NCI-H748 (cell line): ENCODE data around the gene BAIAP2.
"Not testable (repeated sequence)": the region's sequence is repeated elsewhere in the genome, so short reads cannot be mapped to it uniquely, and the experiment has no call there.

Experiments used
- DNase-seq: peaks from one replicate; lab custom pipeline; 2025; ENCODE audit not compliant: unreplicated experiment; lab: John Stamatoyannopoulos, UW

BAIAP2 gene

DNA sequence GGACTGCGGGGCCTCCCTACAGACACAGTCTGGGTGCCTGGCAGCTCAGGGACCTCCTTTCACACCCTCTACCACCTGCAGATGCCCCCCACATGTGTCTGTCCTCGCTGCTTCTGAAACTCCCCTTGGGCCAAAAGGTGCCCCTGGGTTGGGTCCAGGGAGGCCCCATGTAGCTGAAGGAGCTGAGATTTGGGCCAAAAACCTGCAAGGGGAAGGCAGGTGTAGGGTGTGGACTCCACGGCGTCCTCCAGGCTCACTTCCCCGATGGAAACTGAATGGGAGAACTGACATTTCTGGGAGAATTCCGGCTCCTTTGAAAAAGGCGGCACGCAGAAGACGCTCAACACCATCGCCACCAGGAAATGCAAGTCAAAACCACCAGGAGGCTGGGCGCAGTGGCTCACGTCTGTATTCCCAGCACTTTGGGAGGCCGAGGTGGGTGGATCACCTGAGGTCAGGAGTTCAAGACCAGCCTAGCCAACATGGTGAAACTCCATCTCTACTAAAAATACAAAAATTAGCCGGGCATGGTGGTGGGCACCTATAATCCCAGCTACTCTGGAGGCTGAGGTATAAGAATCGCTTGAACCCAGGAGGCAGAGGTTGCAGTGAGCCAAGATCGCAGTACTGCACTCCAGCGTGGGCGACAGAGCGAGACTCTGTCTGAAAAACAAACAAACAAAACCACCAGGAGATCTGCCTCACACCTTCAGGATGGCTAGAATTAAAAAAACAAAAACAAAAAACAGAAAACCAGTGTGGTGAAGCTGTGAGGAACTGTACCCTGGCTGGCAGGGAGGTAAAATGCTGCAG lies 13.2 kb upstream of the BAIAP2 start:
- no peak for DNase-seq

DNA sequence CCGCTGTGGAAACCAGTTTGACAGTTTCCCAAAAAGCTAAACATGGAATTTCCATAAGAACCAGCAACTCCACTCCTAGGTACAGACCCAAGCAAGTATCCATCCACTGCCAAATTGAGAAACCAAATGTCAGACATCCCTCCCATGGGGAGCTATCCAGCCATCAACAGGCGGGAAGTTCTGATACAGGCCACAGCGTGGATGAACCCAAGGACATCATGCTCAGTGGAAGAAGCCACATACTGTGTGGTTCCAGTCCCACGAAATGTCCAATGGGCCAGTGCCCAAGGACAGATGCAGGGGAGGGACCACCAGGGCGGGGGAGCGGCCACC lies 12.6 kb upstream of the BAIAP2 start:
- no peak for DNase-seq

DNA sequence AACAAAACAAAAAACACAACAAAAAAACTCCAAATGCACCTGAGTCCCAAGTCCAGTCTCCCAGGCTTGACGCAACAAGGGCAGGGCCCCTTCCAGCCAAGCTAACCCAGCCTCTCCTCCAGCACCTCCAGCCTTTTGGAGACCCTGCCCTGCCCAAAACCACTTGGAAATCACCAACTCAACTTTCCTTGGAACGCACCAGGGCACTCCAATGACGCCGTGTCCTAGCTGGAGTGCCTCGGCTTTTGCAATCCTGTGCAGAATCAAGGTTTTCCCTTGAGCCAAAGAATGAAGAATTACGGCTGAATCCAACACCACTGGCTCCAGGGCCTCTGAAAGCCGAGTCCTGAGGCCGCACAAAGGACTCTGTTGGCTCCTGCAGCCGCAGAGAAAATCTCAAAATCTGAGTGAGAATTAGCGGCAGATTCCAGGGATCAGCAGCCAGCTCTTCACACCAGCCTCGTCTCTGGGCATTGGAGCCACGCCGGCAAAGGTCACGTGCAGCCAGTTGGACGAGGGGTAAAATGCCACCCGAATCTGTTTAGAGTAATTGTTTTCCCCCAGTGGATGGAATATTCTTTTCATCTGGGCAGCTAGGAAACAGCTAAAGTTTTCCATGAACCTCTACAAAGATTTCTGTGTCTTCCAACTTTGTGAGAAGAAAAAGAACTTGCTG lies 9.7 kb upstream of the BAIAP2 start:
- no peak for DNase-seq

DNA sequence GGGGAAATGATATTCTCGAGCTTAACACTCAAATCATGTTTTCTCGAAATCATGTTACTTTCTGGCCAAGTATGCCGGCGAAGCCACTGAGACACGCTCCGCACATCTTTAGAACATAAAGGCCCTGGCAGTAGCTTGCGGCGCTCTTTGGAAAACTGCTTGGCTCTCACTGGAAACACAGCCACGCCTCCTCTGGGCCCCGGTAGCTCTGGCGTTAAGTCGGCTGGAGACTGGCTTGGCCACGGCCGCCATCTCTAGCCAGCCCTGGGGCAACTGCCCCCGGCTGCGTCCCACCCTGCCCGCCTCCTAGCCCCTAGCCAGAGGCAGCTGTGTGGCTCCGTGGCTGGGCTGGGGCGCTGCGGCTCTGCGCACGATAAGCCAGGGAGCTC lies 9.2 kb upstream of the BAIAP2 start:
- no peak for DNase-seq

DNA sequence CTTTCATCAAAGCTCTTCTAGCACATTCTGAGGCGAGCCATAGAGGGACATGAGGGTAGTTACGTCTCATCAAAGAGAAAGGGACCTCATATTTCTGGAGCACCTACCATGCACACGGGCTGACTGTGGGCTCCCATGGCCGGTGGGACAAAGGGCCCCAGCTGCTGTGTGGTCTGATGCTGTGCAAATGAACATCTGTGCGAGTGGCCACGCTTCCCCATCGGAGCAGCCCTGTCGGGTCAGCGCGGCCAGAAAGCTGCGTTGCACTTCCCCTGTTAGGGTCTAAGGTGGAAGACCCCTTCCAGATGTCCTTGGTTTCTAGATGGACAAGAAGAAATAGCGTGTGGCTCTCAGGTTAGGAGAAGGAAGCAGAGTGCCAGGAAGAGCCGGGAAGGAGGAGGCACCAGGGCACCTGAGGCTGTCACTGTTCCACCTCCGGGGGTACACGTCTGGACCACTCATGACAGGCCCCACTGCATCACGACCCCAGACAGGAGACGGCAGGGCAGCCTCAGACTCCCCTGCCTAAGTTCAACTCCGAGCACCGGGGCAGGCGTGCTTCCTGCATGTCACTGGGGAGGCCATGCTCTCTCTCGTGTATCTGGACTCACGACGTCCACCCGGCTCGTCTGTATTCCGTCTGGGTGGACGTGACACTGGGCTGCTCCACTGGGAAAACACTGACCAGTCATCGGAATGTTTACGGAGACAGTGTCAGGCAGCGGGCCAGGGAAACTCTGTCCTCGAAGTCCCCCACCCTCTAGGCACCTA lies 8.5 kb upstream of the BAIAP2 start:
- no peak for DNase-seq

DNA sequence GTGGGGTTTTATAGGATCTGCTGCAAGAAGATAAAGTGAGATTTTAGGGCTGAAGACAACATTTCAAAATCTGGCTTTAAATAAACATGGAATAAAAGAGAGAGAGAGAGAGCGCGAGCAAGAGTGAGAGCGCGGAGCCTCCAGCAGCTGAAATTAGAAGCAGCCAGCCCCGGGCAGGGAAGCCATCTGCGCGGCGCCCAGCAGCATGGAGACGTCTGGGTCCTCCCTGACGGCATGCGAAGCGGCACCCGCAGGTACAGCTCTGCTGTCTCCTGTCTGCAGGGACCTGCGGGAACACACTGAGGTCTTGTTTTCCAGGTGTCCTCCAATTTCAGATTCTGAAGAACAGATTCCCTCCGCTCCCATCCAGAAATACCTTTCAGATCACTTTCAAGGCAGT lies 7.9 kb upstream of the BAIAP2 start:
- peak; percentile 29 for DNase-seq

DNA sequence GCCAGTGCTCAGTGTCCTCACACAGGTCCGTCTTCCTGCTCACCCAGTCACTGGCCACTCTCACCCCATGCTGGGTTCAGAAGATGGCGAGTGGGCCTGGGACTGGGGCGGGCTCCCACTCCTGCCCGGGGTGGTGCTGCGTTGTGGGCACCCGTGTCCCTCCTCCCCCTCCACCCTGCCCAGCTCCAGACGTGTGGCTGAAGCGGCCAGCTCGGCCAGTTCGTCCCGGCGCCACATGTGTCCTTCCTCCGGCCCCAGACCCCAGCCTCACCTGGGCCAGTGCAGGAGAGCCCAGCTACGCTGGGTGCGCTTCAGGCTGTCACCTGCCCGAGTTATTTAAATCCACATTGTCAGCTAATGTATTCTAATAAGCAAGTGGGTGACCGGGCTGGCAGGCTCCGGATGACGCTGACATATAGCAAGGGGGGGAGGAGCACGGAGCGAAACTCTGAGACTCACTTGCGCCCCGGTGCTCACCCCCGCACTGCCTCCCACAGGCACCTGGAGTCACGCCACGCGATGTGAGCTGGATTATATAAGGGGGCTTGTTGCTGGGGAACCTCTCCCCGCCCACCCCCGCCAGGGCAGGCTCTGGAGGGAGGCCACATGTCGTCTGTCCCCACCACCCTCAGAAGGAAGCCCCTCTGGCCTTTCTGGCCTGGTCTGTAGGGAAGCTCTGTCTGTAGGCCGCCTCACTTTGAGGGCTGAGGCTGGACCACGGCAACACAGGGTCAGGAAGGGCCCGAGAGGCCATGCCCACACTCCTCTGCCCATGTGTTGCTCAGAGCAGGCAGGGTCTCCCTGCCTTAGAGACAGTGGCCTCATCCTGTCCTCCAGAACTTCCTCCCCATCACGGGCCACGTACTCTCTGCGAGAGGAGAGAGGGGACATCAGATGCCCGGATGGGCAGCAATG lies 7.1 kb upstream of the BAIAP2 start:
- DNase-seq: no peak

DNA sequence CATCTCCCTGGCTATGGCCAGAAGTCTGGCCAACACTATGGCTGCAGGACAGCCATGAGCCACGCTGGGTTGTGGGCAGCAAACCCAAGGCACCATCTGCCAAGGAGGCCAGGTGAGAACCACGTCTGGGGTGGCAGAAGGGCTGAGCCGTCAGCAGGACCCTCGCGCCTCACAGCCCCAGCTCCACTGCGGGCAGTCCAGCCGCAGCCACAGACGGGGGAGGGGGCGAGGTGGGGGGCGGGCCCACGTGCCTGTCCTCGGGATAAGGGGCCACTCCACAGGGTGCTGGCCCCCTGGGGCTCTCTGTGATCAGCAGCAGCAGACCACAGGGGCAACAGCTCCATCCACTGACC lies 6.5 kb upstream of the BAIAP2 start:
- DNase-seq: no peak

DNA sequence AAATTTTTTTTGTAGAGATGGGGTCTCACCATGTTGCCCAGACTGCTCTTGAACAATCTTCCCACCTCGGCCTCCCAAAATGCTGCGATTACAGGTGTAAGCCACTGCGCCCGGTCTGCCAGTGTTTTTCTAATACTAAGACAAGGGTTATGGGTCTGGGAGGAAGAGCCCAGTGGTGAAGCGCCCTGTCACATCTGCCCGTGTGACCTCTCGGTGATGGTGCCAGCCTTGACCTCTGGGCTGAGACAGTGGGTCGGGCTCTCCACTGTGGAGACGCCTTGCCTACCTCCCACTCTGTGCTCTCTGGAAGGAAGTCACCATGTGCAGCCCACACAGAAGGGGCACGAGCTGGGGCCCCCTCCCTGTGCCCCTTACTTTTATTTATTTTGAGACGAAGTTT lies 5.1 kb upstream of the BAIAP2 start:
- no peak for DNase-seq

DNA sequence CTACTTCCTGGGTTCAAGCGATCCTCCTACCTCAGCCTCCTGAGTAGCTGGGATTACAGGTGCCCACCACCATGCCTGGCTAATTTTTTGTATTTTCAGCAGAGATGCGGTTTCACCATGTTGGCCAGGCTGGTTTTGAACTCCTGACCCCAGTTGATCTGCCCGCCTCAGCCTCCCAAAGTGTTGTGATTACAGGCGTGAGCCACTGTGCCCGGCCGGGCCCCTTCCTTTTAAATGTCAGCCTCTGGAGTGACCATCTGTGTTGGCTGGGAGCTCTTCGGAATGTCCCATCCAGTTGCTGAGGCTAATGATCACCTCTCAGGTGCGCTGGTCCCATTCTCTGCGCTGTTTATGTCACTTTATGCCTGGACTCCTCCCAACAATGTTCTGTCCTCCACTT lies 4.6 kb upstream of the BAIAP2 start:
- not testable (repeated sequence) for DNase-seq

DNA sequence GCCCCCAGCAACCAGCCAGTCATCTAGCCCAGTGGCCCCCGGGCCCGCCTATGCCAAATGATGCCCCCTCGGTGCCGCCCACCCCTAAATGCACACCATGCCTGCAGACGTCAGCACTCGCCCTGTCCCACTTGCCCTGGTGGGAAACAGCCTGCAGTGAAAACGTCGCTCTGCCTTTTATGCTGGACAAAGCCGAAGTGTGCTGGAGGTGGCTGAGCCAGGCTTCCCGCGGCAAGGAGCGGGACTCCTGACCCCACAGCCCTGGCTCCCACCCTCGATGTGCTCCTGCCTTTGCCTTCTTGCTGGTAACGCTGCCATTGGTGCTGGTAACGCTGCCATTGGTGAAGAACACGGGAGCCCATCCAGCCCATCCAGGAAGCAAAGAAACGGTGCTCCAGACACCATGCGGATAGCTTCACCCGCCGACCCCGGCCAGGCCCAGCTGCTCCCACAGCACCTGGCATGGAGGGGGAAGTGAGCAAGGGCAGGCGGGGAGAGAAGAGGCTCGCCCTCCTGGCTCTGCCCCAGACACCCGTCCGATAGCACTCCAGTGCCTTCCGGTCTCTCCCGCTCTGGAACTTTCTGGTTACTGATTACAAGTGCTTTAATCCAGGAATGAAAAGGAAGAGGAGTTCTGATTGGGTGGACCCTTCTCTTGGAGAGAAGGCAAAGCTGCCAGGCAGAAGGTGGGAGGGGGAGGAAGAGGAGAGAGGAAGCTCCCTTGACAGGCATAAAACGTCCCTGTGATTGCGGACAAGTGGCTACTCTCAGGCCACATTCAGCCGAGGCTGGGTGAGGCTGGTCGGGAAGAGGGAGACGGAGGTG lies 4.0 kb upstream of the BAIAP2 start:
- no peak for DNase-seq

DNA sequence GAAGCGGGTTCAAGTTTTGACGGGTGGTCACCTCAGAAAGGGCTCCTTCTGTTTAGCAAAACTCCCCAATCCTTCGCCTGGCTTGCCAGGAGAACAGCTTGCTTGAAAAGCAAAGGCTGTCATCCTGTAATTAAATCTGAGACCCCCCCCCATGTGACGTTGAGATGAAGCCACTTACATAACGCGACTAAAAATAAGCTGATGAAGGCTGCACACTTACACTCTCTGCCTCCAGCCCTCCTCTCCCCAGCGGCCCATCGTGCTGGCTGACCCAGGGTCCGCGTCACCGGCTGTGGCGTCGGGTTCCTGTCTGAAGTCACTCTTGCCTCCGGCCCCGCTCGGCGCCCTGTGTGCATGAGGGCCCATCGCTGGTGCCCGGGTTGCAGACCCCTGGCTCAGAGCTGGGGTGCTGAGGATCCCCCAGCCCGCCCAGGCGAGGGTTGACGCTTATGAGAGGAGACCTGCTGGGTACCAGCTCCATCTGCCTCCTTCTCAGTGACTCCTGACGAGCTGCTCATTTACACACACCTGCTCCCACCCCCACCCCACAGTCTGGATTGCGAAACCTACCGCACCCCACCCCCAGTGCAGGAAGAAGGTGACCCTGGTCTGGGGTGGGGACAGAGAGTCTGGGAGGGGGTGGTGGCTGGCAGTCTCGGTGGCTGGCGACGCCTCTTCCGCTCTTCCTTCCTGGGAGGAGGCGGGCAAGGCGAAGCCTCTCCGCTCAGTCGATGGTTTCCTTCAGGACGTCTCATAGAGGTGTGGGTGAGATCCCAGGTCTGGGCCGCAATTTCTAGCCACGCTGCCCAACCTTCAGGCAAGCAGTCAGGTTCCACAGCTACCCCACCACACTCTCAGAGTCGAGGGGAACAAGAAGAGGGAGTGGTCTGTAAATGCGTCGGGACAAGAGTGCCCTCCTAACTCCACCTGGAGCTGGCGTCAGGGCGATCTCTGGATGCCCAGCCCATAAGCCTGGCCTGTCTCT lies 3.1 kb upstream of the BAIAP2 start:
- DNase-seq: no peak

DNA sequence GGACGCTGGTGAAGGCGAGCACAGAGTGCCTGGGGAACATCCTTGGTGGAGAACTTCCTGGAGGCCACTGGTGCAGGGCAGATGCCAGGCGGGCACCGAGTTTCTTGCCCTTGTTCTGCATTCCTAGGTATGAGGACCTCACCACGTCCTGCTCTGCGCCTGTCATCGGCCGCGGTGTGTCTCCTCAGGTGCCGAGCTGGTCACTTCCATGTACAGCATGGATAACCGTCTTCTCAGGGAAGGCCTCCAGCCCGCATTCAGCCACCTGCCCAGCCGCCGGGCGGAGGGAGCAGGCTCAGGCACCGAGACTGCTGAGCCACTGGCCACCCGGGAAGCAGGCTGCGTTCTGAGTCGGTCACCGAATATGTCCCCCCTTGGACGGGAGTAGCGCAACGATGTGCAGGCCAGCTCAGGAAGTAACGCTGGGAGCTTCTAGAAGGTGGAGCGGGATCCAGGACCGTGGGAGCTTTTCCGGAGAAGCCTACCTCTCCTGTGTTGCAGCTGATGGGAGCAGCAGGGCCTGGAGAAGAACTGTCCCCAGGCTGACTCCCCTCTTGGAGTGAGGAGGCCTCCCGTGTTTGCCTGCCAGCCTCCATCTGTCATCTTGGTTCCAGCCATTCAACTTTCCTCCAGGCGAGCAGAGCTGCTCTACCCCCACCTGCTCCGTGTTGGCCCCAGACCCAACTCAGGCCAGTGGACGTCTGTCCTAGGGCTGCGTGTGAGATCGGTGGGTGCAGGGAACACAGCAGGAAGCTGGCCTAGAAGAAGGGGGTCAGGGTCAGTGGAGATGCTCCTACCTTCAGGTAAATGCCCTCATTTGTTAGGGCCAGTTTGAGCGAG lies 2.1 kb upstream of the BAIAP2 start:
- DNase-seq: no peak

DNA sequence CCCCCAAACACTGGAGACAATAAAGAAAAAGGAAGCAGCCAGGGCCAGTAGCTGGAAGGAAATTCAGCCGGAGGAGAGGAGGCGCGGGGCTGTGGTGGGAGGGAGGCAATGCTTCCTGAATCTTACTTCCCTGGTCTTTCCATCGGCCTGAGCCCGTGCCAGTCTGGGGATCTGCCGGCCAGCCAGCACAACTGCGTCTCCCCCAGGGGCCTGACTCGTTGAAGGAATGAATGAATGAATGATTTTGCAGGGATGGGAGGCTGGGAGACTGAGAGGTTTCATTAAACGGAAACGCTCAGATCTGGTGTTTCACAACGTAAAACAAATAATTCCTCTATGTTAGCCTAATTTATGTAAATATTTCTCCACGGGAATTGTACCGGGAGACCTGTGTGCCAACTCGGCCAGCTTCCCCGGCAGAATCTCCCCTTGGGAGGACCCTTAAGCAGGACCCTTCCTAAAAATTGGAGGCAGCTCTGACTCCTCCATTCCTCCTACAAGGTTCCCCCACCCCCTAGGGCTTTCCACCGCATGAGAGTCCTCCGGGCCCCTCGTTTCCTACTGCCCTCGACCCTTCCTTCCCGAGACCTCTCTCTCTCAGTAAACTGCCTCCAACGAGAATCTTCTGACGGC lies 1.3 kb upstream of the BAIAP2 start:
- no peak for DNase-seq

DNA sequence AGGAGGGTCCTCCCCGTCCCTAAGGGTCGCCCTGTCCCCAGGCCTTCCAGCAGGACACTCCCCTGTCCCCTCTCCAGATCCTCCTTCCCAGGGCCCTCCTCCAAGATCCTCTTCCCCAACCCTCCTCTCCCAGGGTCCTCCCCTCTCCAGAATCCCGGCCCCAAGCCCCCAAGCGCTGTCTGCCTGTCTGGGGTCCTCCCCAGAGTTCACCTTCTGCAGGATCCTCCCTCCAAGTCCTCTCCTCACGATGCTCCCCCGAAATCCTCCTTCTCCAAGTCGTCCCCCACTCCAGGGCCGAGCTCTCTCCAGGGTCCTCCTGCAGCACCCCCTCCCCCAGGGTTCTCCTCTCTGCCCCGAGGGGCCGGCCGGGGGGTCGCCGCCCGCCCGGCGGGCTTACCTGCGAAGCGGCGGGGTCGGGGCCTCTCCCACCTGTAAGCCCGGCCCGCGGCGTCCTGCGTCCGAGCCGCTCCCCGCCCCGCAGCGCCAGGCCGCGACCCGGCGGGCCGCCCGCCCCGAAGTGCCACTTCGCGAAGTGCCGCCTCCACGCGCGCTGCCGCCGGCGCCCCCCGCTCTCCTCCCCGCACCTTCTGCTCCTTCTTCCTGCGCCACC lies 678 bp upstream of the BAIAP2 start:
- no peak for DNase-seq

DNA sequence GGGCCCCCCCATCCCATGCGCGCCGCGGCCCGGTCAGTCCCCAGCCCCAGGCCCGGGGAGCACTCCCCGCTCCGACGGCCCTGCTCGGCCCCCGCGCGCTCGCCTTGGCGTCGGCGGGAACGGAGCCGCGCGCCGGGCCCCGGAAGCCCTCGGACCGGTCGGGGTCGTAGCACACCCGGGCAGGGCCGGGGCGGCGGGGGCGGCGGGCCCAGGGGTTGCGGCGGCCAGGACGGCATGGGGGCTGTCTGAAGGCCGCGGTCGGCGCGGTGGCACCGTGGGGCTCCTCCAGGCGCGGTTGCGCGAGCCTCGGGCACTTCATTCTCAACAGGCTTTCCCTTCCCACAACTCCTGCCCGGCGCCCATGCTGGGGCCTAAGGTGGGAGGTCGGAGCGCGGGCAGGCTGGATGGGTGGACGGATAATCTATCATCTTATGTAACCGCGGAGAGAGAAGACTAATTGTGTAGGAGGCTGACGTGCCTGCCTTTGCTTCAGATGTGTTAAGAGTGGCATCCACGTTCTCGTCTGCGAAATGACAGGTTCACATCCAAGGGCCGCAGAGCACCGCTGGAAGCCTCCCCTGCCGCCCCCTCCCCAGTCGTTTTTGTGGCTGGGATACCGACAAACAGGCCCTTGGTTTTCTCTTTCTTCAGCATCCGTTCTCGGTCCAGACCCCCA lies 708 bp downstream of the BAIAP2 start:
- peak; percentile 32 for DNase-seq
